HG02884 (cell line): Measurements from ENCODE around the gene OTOF.

ENCODE experiments used
- ATAC-seq: cut with Tn5 transposase; IDR thresholded peaks from one replicate; pipeline ENCODE4 v1.9.1; 2021; ENCODE audit warnings: mild to moderate bottlenecking, moderate library complexity; ENCODE audit not compliant: unreplicated experiment

Gene OTOF

DNA sequence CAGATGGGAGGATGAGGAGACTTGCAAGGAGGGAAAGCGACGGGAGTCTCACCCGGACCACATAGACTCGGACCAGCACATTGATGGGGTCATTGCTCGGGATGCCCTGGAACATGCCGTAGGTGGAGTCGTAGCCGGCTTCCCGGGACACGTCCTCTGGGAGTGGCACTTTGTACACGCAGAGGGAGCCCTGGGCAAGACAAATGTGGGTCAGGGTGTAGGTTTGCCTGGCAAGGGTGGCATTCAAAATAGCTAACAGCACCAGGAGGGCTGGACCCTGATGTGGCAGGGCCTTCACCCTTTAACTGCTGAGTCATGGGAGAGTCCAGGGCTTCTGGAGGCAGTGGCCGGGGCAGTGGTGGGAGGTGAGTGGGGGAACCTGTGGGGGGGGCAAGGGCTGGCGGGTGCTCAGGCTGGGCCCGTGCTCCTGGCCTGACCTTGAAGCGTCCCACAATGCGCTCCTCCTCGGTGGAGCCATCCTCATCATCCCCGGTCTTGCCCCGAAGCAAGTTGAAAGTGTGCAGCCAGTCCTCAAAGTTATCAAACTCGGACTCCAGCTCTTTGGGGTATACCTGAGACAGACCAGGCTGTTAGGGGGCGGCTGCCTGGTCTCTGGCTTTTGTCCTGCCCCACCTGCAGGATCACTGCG, 11.1 kb downstream of the OTOF start:
- no peak for ATAC-seq

DNA sequence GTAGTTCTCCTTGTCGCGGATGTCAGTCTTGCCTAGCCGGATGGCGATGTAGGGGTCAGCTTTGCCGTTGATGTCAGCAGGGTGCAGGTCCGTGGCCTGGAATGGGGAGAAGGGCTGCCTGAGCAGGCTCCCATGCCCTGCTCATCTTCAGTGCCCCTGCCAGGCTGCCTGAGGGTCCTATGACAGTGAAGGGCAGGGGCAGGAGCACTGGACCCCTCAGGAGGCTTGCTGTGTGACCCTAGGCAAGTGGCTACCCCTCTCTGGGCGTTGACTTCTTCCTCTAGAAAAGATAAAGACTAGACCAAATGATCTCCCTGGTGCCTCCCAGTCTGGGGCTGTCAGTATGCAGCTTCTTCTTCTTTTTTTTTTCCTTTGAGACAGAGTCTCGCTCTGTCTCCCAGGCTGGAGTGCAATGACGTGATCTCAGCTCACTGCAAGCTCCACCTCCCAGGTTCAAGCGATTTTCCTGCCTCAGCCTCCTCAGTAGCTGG, 11.9 kb downstream of the OTOF start:
- no peak for ATAC-seq

DNA sequence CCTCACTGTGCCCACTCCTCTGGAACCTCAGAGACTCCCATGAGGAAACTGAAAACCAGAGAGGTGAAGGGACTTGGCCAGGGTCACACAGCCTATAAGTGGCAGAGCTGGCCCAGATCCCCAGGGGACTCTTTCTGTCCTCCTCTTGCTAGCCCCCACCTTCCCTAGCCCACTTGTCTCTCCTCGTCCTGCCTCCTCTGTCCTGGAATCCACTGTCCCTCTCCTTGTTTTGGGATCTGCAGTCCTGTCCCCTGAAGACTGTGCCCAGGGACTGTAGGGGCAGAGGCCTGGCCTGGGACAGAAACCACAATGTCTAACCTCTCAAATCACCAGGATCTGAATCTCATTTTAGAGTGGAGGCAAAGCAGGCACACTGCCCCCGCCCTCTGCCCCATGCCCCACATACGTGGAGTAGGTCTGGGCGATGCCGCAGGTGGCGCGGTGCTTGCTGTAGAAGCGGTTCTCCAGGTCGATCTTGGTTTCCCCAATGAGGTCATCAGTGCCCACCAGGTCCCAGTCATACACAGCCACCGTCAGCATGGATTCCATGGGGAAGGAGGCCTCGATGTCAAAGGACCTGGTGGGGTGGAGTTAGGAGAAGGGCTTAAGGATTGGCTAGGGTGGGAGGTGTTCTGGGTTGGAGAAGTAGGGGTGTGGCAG, 12.5 kb downstream of the OTOF start:
- ATAC-seq = no peak

DNA sequence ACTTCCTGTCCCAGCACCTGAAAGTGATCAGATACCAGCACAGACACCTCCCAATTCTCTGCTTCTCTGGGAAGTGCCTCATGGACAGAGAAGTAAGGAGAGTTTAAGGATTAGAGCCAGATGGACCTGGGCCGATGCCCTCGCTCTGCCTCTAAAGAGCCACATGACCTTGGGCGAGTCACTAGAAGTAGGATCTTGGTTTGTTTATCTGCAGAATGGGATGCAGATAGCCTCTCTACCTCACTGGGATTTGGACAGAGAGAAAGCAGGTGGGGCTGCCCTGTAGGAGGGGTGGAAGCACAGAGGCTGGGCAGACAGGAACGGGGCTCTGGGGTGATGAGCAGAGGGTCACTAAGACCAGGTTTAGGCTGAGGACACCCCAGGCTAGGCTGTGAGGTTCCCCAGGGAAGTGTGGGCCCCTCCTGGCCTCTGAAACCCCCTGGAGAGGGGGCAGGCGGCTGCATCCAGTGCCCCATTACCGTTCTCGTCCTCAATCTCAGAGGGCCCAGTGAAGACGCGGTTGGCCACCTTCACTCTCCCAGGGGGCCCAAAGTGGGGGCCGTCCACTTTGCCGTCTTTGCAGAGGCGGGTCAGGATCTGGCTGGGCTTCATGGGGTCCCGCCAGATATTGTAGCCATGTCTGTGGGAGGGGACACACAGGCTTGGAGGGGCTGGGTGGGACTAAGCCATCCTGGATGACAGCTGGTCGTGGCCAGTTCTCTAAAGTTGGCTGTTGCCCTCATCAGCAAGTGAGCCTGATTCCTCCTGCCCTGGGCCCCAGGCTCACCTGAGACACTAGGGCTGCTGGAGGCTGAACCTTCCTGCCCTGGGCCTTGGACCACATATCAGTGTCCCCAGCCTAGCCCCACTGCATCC, 13.3 kb downstream of the OTOF start:
- no peak for ATAC-seq

GRCh38 chr2:26463244-26464192, 14.4 kb downstream of the OTOF start:
- ATAC-seq = no peak

- ATAC-seq = no peak
Measured at GRCh38 chr2:26462511-26463243, 15.2 kb downstream of the OTOF start.

DNA sequence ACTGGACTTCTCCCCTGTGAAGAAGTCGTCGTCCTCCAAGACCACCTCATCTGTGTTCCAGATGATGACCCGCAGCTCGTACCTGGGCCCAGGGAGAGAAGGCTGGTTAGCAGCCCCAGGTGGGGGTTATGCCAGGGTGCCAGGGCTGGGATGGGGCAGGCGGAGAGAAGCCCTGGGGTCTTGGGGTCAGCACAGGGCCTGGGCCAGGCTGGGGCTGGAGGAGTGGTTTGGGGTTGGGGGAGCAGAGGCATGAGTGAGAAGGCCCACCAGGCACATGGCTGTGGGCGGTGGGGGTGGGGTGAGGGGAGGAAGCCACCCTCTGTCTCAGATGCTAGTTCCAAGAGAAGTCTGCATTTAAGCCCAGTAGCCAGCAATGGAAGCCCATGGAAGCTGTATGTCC, 15.8 kb downstream of the OTOF start:
- no peak for ATAC-seq

GRCh38 chr2:26461601-26462023, 16.3 kb downstream of the OTOF start:
- no peak for ATAC-seq

GRCh38 chr2:26460613-26461031, 17.3 kb downstream of the OTOF start:
- ATAC-seq = no peak

GRCh38 chr2:26459991-26460612, 17.8 kb downstream of the OTOF start:
- ATAC-seq = no peak

DNA sequence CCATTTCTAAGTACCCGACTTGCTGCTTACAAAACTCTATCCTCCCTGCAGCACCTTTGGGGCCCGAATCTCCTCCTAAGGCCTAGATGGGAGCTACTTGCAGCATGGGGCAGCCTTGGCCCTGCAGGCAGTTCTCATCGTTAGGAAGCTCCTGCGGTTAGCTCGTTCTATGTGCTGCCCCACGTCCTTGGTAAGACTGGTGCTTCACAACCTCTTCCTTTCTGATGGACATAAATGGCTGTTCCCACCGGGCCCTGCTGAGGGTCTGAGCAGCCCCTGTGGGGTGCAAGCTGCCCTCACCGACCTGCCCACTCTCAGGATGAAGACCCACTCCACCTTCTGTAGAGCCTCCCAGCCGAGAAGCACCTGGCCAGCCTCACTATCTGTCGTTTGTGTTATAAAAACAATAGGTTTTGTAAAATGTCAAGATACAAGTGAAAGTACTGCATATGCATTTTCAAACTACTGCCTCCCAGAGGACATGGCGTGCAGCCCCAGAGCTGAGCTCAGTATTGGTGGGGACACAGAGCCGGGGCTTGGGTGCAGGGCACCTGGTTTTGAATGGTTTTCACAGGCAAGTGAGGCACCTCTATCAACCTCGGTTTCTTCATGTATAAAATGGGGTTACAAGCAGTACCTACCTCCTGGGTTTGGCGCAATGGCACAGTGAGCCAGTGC, 19.4 kb downstream of the OTOF start:
- no peak for ATAC-seq

DNA sequence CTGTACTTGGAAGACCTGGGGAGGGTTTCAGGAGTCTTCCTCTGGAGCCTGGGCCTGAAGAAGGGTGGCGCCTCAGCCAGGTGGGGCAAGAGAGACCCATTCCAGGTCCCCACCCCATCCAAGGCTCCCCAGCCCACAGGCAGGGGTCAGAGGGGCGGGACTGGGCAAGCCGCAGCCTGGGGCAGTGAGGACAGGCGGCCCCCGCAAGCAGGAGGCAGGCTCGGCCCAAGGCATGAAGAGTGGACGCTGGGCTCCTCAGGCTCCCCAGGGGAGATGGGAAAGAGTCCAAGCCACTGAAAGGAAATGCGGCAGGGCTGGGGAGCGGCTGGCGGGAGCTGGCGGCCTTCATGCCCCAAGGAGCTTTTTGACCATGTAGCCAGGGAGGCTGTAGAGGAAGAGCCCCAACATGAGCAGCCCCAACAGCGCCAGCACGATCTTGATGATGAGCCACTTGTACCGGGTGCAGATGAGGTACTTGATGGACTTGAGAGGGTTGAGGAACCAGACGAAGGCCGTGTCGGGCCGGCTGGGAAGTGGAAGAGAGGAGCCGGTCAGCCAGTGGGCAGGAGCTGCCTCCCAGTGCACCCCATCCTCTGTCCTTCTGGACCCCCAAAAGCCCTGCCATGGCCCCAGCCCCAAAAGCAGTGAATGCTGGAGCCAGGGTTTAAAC, 20.1 kb downstream of the OTOF start:
- ATAC-seq = no peak

DNA sequence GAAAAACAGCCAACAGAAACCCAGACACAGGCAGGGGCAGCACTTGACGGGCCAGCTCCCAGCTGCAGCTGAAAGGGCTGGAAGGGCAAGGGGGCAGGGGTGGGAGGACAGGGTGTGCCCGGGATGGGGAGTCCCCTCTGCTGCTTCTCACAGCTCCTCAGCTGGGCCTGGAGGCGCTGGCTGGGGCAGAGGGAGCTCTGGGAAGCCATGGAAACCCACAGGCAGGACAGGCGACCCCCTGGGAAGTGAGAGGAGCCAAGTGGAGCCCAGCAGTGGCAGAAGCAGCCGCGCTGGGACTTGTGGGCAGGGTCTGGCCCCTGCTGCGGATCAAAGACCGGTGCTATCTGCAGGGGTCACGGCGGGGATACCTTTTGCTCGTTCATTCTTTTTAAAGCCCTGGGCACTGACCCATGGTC, 20.7 kb downstream of the OTOF start:
- no peak for ATAC-seq

GRCh38 chr2:26456440-26457250, 21.3 kb downstream of the OTOF start:
- no peak for ATAC-seq

DNA sequence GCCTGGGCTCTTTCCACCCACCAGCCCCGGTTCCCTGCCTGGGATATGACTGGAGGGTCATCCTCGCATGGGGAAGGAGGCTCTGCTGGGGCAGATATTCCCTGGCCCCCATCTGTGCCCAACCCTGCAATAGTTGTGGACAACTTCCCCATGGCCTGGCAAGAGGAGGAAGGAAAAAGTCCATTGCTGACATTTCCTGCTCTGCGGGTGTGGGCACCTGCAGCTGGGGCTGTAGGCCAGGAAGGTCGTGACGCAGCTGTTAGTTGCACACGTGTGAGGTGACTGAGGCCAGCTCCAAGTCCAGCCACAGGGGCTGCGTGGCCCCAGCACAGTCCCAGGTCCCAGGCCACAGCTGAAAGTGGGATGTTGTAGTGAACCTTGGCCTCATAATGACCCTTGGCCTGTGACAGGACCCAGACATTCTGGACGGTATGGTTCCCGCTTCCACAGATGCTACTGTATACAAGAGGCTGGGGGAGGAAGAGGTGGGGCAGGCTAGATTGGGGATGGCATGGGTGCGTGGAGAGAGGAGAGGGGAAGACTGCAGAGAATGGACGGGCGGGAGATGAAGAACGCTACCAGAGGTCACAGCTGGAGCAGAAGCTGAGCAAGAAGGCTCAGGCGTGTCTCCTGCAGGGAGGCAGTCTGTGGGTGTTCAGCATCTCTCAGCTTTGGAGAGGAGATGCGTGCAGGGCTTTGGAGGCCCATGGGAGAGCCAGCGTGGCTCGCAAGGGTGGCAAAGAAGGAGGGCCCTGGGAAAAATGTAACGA, 22.1 kb downstream of the OTOF start:
- ATAC-seq = no peak

DNA sequence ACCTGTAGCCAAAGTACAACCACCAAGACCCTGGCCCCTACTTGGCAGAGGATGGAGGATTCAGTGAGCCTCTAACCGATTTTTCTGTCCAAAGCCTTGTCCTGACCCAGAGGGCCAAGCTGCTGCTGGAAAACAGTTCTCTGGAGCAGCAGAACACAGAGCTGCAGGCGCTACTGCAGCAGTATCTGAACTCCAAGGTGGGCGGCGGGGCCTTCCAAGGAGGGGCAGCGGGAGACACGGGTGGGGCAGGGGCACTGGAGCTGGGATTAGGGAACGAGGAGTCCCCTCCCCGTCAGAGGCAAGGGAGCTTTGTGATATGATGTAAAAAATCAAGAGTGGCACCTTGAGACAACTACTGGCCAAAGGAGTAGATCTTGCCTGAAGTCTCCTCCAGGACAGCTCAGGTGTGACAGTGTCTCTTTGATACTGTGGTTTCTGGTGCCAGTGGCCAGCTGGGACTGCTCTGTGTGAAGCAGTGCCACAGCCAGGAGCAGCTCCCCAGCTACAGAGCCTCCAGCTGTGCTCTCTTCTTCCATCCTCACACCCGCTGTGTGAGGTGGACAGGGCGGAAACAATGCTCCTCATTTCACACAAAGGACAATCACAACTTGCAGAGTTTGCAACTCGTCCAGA, 22.8 kb downstream of the OTOF start:
- no peak for ATAC-seq
